Natural killer cell (primary cell): ENCODE results near the gene SLC35F5. TPM values are rescaled to one million over a fixed set of nuclear protein-coding genes. Genes with fewer than 3 reads are reported as not detected.

Experiments used
- ATAC-seq, 3 donors: fragments of 150-1000 bp in 2 of 3; fragments of 200-7000 bp in 1 of 3; cut with Tn5 transposase; 1 replicate in 1 of 3; 2 replicates in 2 of 3; pipeline ENCODE4 v1.10.0; 2021; ENCODE audit warnings: mild to moderate bottlenecking in 2 of 3, moderate library complexity in 2 of 3
- DNase-seq, 2 donors: peaks; one replicate each; pipeline versions ENCODE4 v3.0.0 to v3.0.0-alpha.2; 2013 to 2021; ENCODE audit warnings: mixed read lengths in 1 of 2
- H3K27ac ChIP-seq: one replicate; pipeline ENCODE4 v1.5.1; 2013; ENCODE audit warnings: mild to moderate bottlenecking, low read length
- H3K27me3 ChIP-seq: one replicate; pipeline ENCODE4 v1.6.1; 2013; ENCODE audit warnings: low read length; ENCODE audit not compliant: control insufficient read depth, insufficient read depth
- H3K36me3 ChIP-seq: one replicate; pipeline ENCODE4 v1.6.1; 2013; ENCODE audit warnings: low read length; ENCODE audit not compliant: control insufficient read depth, insufficient read depth
- H3K4me1 ChIP-seq: one replicate; pipeline ENCODE4 v1.6.1; 2013; ENCODE audit warnings: low read length; ENCODE audit not compliant: control insufficient read depth, insufficient read depth
- H3K4me3 ChIP-seq: one replicate; pipeline ENCODE4 v1.5.1; 2013; ENCODE audit warnings: low read length
- H3K9me3 ChIP-seq: one replicate; pipeline ENCODE4 v1.6.1; 2013; ENCODE audit warnings: low read length; ENCODE audit not compliant: control insufficient read depth, insufficient read depth
- H3K27ac Mint-ChIP-seq, 2 donors: one replicate each; pipeline ENCODE4 v1.8.0; 2022; ENCODE audit warnings: mild to moderate bottlenecking in 2 of 2, mixed read lengths in 2 of 2, moderate library complexity in 1 of 2
- H3K27me3 Mint-ChIP-seq, 2 donors: one replicate each; pipeline ENCODE4 v1.8.0; 2022; ENCODE audit warnings: low read depth in 2 of 2, mixed read lengths in 2 of 2
- H3K36me3 Mint-ChIP-seq: one replicate; pipeline ENCODE4 v1.8.0; 2022; ENCODE audit warnings: mixed read lengths
- H3K4me1 Mint-ChIP-seq, 2 donors: one replicate each; pipeline ENCODE4 v1.8.0; 2022; ENCODE audit warnings: mixed read lengths in 2 of 2
- H3K4me3 Mint-ChIP-seq: one replicate; pipeline ENCODE4 v1.8.0; 2022; ENCODE audit warnings: mild to moderate bottlenecking, moderate library complexity, mixed read lengths
- H3K9me3 Mint-ChIP-seq, 2 donors: one replicate each; pipeline ENCODE4 v1.8.0; 2022; ENCODE audit warnings: mixed read lengths in 2 of 2
- CTCF ChIP-seq: fragments of 200-600 bp; IDR thresholded peaks from one replicate; pipeline ENCODE4 v1.8.0; 2022; ENCODE audit warnings: antibody characterized with exemption
- WGBS: methylation state at CpG from one replicate; pipeline ENCODE4 v1.1.7; 2013; ENCODE audit warnings: missing lambda C conversion rate; ENCODE audit not compliant: insufficient coverage; 5-methylcytosine and 5-hydroxymethylcytosine counted together
- intact Hi-C: fragments of 100-400 bp; cut with micrococcal nuclease; formaldehyde crosslinking; loops from one replicate; pipeline ENCODE4 v1.14.2; 2022
- total RNA-seq, 4 donors: library from RNA; stranded (reverse); fragments of 120-200 nt in 1 of 4; gene quantifications; one replicate each; pipeline versions ENCODE4 v1.2.3 to v1.2.4, GENCODE V29; 2013 to 2022

SLC35F5 gene
- total RNA-seq, 3 donors from 2014 or later (not counting 1 experiment from before 2014, with no cell fraction given) = 42.0 to 48.9 (median 42.3) TPM

- Histone ChIP-seq H3K4me1 (no peaks in the 10 kb centered on the region), H3K4me3 (no peak overlapping the region), H3K27me3 (no peaks in the 10 kb centered on the region), H3K36me3 (no peaks in the 10 kb centered on the region), H3K9me3 (no peaks in the 10 kb centered on the region), H3K27ac (no peak overlapping the region)
- 100% methylated on average over 1 of the region's 1 CpG for WGBS
- Mint-ChIP-seq H3K4me1 (no peaks in the 10 kb centered on the region), H3K36me3 (no peaks in the 10 kb centered on the region), H3K27me3 (no peaks in the 10 kb centered on the region), H3K27ac (no peak overlapping the region), H3K4me3 (no peak overlapping the region), H3K9me3 (no peaks in the 10 kb centered on the region)
- intact Hi-C loops = no loop called here
- DNase-seq = no peak
- TF ChIP-seq CTCF = no peak
- ATAC-seq = no peak
Observed at GRCh38 chr2:113768770-113769169, 12.3 kb upstream of the SLC35F5 start.

GRCh38 chr2:113767811-113768460 is 11.5 kb upstream of the SLC35F5 start:
- H3K9me3 ChIP-seq = no peaks in the 10 kb centered on the region
- H3K4me1 Mint-ChIP-seq = no peaks in the 10 kb centered on the region
- WGBS = 94% methylated on average over 4 of the region's 4 CpGs
- H3K4me1 ChIP-seq = no peaks in the 10 kb centered on the region
- H3K27me3 Mint-ChIP-seq = no peaks in the 10 kb centered on the region
- intact Hi-C loops = no loop called here
- H3K4me3 ChIP-seq = no peak overlapping the region
- no peaks in the 10 kb centered on the region for H3K36me3 Mint-ChIP-seq
- no peak overlapping the region for H3K4me3 Mint-ChIP-seq
- H3K27ac ChIP-seq = no peak overlapping the region
- no peak for ATAC-seq
- H3K9me3 Mint-ChIP-seq = no peaks in the 10 kb centered on the region
- TF ChIP-seq CTCF = no peak
- H3K27ac Mint-ChIP-seq = no peak overlapping the region
- H3K36me3 ChIP-seq = no peaks in the 10 kb centered on the region
- H3K27me3 ChIP-seq = no peaks in the 10 kb centered on the region
- no peak for DNase-seq

- ATAC-seq = no peak
Observed at GRCh38 chr2:113765276-113765675, 8.8 kb upstream of the SLC35F5 start.

More at GRCh38 chr2:113765276-113765675, 8.8 kb upstream of the SLC35F5 start:
- H3K4me1 Mint-ChIP-seq = no peaks in the 10 kb centered on the region
- H3K36me3 ChIP-seq = no peaks in the 10 kb centered on the region
- no peaks in the 10 kb centered on the region for H3K27me3 ChIP-seq
- H3K27me3 Mint-ChIP-seq = peaks cover 0 to 2% of the 10 kb centered on the region in 2 donors
- no peaks in the 10 kb centered on the region for H3K4me1 ChIP-seq
- H3K9me3 Mint-ChIP-seq = no peaks in the 10 kb centered on the region
- H3K36me3 Mint-ChIP-seq = no peaks in the 10 kb centered on the region
- no peak overlapping the region for H3K4me3 ChIP-seq
- no peak overlapping the region for H3K27ac Mint-ChIP-seq
- no peak for DNase-seq
- 85% methylated on average over 4 of the region's 4 CpGs for WGBS
- H3K9me3 ChIP-seq = no peaks in the 10 kb centered on the region
- intact Hi-C loops = no loop called here
- H3K27ac ChIP-seq = no peak overlapping the region
- no peak overlapping the region for H3K4me3 Mint-ChIP-seq
- no peak for TF ChIP-seq CTCF
